Forelimb muscle (tissue), 1 donor: ENCODE results near the gene KRT33A. TPM values are rescaled to one million over a fixed set of nuclear protein-coding genes. Genes with fewer than 3 reads are reported as not detected.

Experiments
- DNase-seq: peaks from one replicate; pipeline ENCODE4 v3.0.0-alpha.2; 2013; ENCODE audit warnings: low read depth
- polyA plus RNA-seq: library from polyadenylated mRNA; unstranded; fragments of 120-200 nt; gene quantifications from one replicate; pipeline ENCODE4 v1.2.1, GENCODE V29; 2013; ENCODE audit not compliant: insufficient read length

Gene KRT33A
- polyA plus RNA-seq, 1 donor = not detected

GRCh38 chr17:41329279-41329948 lies 21.2 kb downstream of the KRT33A start:
- DNase-seq = no peak

GRCh38 chr17:41328207-41328606 lies 22.4 kb downstream of the KRT33A start:
- DNase-seq = no peak

- no peak for DNase-seq
Observed at GRCh38 chr17:41327411-41328120, 23.1 kb downstream of the KRT33A start.

GRCh38 chr17:41326173-41327145 lies 24.2 kb downstream of the KRT33A start:
- DNase-seq = no peak

GRCh38 chr17:41325611-41326010 lies 25.0 kb downstream of the KRT33A start:
- DNase-seq = no peak

GRCh38 chr17:41325126-41325525 lies 25.5 kb downstream of the KRT33A start:
- no peak for DNase-seq

- no peak for DNase-seq
Observed at GRCh38 chr17:41324180-41325075, 26.2 kb downstream of the KRT33A start.

- DNase-seq = no peak
Observed at GRCh38 chr17:41322903-41323895, 27.4 kb downstream of the KRT33A start.

GRCh38 chr17:41322094-41322902 lies 28.3 kb downstream of the KRT33A start:
- peak; percentile 8 for DNase-seq

- no peak for DNase-seq
Observed at GRCh38 chr17:41318231-41318630, 32.4 kb downstream of the KRT33A start.

GRCh38 chr17:41315814-41316445 lies 34.7 kb downstream of the KRT33A start:
- DNase-seq = no peak

GRCh38 chr17:41315204-41315794 lies 35.3 kb downstream of the KRT33A start, which contains the start of gene KRTAP17-1:
Gene KRTAP17-1, minus strand, starts transcription at chr17:41315710. Its CDS starts 60 bp downstream, at chr17:41315650.
- no peak for DNase-seq

GRCh38 chr17:41311111-41311510 lies 39.5 kb downstream of the KRT33A start:
- no peak for DNase-seq

- DNase-seq = no peak
Observed at GRCh38 chr17:41308918-41309359, 41.7 kb downstream of the KRT33A start, which contains the start of gene KRTAP16-1. Gene KRTAP16-1, minus strand, starts transcription at chr17:41309309. Its CDS starts 56 bp downstream, at chr17:41309253.

GRCh38 chr17:41308251-41308917 lies 42.2 kb downstream of the KRT33A start:
- peak; percentile 20 for DNase-seq

- no peak for DNase-seq
Observed at GRCh38 chr17:41307647-41308046, 43.0 kb downstream of the KRT33A start.

- no peak for DNase-seq
Observed at GRCh38 chr17:41304091-41304490, 46.5 kb downstream of the KRT33A start.
